GM18870 (cell line): ENCODE results near the gene PROZ.
"Not testable (repeated sequence)": the region's sequence is repeated elsewhere in the genome, so short reads cannot be mapped to it uniquely, and the experiment has no call there.

Experiments used
- ATAC-seq: cut with Tn5 transposase; IDR thresholded peaks from one replicate; pipeline ENCODE4 v1.9.1; 2021; ENCODE audit warnings: moderate library complexity; ENCODE audit not compliant: unreplicated experiment

The PROZ gene

GRCh38 chr13:113155201-113155600 is 3.2 kb upstream of the PROZ start:
- no peak for ATAC-seq

DNA sequence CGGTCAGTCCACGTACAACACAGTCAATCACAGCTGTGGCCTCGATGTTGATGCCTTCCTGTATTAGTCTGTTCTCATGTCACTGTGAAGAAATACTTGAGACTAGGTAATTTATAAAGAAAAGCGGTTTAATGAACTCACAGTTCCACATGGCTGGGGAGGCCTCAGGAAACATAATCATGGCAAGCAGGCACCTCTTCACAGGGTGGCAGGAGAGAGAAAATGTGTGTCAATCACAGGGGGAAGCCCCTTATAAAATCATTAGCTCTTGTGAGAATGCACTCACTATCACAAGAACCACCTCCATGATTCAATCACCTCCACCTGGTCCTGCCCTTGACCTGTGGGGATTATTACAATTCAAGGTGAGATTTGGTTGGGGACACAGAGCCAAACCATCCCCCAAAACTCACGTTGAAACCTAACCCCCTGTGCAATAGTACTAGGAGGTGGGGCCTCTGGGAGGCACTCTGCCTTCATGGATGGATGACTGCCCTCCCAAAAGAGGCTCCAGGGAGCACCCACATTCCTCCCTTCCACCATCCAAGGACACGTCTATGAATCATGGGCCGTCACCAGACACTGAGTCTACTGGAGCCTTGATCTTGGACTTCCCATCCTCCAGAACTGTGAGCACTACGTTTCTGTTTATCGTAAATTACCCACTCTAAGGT is 2.3 kb upstream of the PROZ start:
- no peak for ATAC-seq

GRCh38 chr13:113157206-113157928 is 1.1 kb upstream of the PROZ start:
- ATAC-seq: no peak

DNA sequence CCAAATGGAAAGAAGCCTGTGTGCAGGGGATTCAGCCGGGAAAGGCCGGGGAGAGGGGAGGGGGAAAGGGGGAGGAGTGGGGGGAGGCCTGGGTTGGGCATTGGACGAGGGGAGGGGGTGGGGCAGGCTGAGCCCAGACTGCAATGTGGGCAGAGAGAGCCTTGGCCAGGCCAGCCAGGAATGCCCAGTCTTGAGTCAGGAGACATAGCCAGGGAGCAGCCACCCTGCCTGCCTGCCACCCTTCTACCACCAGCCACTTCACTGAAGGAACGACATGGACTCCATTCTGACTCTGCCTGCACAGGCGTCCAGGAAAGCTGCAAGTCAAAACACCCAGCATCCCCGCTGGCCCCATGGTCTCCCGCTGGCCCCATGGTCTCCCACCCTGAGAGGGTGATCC is 498 bp downstream of the PROZ start:
- no peak for ATAC-seq

DNA sequence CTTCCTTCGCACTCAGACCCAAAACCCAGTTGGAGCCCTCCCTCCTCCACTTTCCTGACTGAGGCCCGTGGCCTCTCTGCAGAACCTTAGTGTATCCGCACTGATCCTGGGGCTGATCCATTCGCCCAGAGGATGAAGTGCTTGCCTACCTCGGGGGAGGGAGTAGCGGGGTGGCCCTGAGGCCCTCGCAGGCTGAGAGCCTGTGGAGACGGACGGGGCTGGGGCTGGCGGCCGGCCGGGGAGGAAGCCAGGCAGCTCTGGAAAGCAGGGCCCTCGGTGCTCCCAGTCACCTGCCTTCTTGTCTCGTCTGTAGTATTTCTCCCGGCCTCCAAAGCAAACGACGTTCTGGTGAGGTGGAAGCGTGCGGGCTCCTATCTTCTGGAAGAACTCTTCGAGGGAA is 1.3 kb downstream of the PROZ start:
- no peak for ATAC-seq

DNA sequence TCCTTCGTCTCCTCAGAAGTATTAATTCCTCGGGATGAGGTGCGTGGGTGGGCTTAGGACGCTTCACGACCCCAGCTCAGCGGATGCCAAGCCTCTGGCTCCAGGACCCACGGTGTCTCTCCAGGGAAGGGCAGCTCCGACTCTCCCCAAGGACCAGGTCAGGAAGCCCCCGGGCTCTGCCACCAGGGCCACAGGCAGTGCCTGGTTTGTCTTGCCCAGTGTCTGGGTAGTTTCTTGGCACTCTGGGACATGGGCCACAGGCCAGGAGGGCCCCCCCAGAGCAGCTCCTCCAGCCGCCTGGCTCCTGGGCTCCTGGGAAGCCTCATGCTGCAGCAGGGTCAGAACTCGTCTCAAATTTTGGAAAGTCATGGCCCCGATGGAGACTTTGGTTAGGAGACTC is 2.5 kb downstream of the PROZ start:
- no peak for ATAC-seq

DNA sequence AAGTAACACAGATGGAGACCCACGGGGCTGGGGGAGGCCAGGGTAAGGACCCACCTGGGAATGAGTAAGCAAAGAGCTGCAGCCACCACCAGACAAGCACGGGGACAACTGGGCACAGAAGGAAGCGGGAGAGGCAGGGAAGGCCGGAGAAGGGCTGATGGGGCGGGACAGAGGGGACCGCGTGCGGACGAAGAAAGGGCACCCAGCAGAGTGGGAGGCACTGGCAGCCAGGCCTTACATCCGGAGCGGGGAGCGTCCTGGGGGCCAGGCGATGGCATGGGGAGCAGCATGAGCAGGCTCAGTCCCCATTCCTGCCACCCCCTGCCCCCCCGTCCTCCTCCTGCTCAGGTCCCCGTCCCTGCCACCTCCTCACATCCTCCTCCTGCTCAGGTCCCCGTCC is 3.0 kb downstream of the PROZ start:
- no peak for ATAC-seq

GRCh38 chr13:113161975-113162374 is 3.5 kb downstream of the PROZ start:
- not testable (repeated sequence) for ATAC-seq

GRCh38 chr13:113162783-113163685 is 4.6 kb downstream of the PROZ start:
- no peak for ATAC-seq

DNA sequence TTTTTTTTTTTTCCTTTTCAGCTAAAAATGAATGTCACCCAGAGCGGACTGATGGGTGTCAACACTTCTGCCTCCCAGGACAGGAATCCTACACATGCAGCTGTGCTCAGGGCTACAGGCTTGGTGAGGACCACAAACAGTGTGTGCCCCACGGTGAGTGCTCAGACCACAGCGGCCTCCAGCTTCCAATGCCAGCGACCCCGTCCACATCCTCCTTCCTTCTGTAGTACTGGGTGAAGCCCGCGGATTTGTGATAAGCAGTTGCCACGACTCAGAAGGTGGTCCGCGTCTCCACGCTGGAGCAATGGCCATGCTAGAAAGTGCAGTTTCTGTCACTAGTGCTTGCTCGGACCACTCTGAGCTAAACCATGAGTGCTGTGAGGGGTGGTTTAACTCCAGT is 6.0 kb downstream of the PROZ start:
- no peak for ATAC-seq

GRCh38 chr13:113166266-113166665 is 7.8 kb downstream of the PROZ start:
- ATAC-seq: no peak

DNA sequence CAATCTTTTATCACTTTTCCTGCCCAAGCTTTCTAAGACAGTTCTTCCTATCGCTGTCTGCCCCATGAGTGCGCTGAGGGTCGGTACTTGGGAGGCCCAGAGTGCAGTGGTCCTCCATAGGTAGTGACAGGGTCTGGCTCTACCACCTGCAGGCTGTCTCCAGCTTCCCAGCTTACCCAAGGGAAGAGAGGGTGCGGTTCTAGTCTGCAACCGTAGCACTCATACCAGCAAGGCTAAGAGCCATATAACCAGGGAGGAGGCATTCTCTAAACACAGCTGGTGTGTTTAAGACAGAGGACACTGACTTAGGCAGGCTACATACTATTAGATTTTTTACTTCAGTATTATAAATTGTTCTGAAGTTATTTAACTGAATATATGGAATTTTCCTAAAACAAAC is 8.2 kb downstream of the PROZ start:
- no peak for ATAC-seq

- no peak for ATAC-seq
Observed at GRCh38 chr13:113167155-113167554, 8.7 kb downstream of the PROZ start.

GRCh38 chr13:113167575-113167974 is 9.1 kb downstream of the PROZ start:
- no peak for ATAC-seq

DNA sequence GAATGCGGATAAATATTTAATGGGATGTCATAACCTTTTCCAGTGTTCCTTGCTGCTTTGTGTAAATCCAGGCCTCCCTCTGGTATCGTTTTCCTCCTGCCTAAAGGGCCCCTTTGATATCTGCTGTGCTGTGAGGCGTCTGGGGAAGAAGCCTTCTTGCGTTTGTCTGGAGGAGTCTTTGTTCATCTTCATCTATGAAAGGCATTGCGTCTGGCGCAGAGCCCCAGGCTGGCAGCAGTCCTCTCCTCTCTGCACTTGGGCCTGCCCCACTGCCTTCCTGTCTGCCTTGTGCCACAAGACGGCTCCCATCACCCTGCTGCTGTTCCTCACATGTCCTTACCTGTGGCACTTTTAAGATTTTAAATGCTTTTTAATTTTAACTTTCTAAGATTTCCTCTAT is 9.8 kb downstream of the PROZ start:
- no peak for ATAC-seq

GRCh38 chr13:113169277-113170272 is 11.1 kb downstream of the PROZ start:
- no peak for ATAC-seq

- no peak for ATAC-seq
Observed at GRCh38 chr13:113170511-113170910, 12.1 kb downstream of the PROZ start.

- ATAC-seq: no peak
Observed at GRCh38 chr13:113171250-113172125, 13.0 kb downstream of the PROZ start.

DNA sequence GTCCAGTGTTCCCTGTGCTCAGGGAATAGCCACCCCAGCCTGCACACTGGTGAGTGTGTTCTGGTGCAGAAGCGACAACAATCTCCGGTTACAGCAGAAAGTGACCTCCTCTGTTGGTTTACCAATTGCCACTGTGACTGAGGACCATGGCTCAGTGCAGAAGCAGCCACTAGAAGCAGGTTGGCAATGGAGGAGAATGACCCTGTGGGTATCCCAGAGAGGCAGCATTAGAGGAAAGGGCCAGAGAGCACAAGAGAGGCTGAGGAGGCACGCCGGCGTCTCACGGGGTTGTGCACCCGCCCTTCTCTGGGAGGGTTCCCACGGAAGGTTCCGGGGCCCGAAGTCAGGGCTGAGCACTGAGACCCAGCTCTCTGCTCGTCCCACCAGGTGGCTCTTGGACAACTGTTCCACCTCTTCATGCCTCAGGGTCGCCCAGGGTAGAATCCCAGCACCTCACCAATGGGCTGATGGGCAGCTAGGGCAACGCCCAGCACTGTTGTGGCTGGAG is 14.0 kb downstream of the PROZ start:
- no peak for ATAC-seq
